ENCODE data around the gene CPSF3. TPM values are rescaled to one million over a fixed set of nuclear protein-coding genes. Genes with fewer than 3 reads are reported as not detected.

The CPSF3 gene
- polyA plus RNA-seq, 1 experiment, result 48.6 TPM

- H3K27me3 ChIP-seq (ENCODE audit: control insufficient read depth, insufficient read depth, low read length), result no peaks in the 10 kb centered on the region
- H3K4me3 ChIP-seq (ENCODE audit: low read depth, low read length), result no peak overlapping the region
- no peak for TF ChIP-seq CTCF (IDR thresholded peaks at IDR 0.05; ENCODE audit: low read depth, low read length)
- no peak for DNase-seq (ENCODE audit: low read depth, low spot score)
- H3K9me3 ChIP-seq (ENCODE audit: control insufficient read depth, insufficient read depth, low read length), result no peaks in the 10 kb centered on the region; the same call in 1 of the 2 replicates
- CTCF ChIA-PET, result no interaction called here
- POLR2A ChIA-PET, result no interaction called here
- no peak overlapping the region for H3K27ac ChIP-seq (ENCODE audit: low read depth, low read length)
Measured at GRCh38 chr2:9472511-9472910, 49.1 kb downstream of the CPSF3 start.

- Histone ChIP-seq H3K4me3 (ENCODE audit: low read depth, low read length) (peak overlapping the region; percentile 57; the same call in 1 of the 2 replicates), H3K27me3 (ENCODE audit: control insufficient read depth, insufficient read depth, low read length) (no peaks in the 10 kb centered on the region), H3K9me3 (ENCODE audit: control insufficient read depth, insufficient read depth, low read length) (no peaks in the 10 kb centered on the region; the same call in 1 of the 2 replicates), H3K27ac (ENCODE audit: low read depth, low read length) (no peak overlapping the region)
- ChIA-PET CTCF (no interaction called here), POLR2A (interaction anchor here (0.8 to 1.1 kb wide), 2 partner anchors 82 to 370 kb away, joined by 4 read pairs; partner anchors contain the start of genes ADAM17 and TAF1B)
- no peak for DNase-seq (ENCODE audit: low read depth, low spot score)
- no peak for TF ChIP-seq CTCF (IDR thresholded peaks at IDR 0.05; ENCODE audit: low read depth, low read length)
Measured at GRCh38 chr2:9473308-9473984, 50.0 kb downstream of the CPSF3 start.

DNA sequence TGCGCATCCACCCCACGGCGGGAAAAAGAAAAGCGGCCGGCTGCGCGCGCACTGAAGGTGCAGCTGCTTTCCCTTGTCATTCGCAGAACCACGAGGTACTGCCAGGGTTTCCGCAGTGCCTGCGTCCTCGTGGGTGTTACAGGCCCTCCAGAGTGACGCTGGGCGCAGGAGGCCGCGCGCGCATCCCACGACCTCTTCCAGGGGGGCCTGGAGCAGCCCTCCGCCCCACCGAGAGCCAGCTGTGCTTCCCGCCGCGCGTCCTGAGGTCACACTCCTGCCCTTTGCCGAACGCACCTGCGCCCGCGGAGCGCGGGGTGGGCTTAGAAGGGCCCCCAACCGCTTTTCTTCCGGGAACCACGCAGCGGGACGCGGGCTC lies 50.5 kb downstream of the CPSF3 start:
- no peaks in the 10 kb centered on the region for H3K27me3 ChIP-seq (ENCODE audit: control insufficient read depth, insufficient read depth, low read length)
- POLR2A ChIA-PET, result interaction anchor here (0.8 to 1.1 kb wide), 2 partner anchors 82 to 370 kb away, joined by 4 read pairs; partner anchors contain the start of genes ADAM17 and TAF1B
- CTCF ChIA-PET, result no interaction called here
- DNase-seq (ENCODE audit: low read depth, low spot score), result no peak
- H3K9me3 ChIP-seq (ENCODE audit: control insufficient read depth, insufficient read depth, low read length), result no peaks in the 10 kb centered on the region; the same call in 1 of the 2 replicates
- H3K27ac ChIP-seq (ENCODE audit: low read depth, low read length), result peak overlapping the region; percentile 39
- H3K4me3 ChIP-seq (ENCODE audit: low read depth, low read length), result peak overlapping the region; percentile 57
- TF ChIP-seq CTCF (IDR thresholded peaks at IDR 0.05; ENCODE audit: low read depth, low read length), result no peak

- Histone ChIP-seq H3K27ac (ENCODE audit: low read depth, low read length) (peak within 1 kb of the TSS; percentile 62), H3K27me3 (ENCODE audit: control insufficient read depth, insufficient read depth, low read length) (no peaks in the 10 kb centered on the region), H3K9me3 (ENCODE audit: control insufficient read depth, insufficient read depth, low read length) (no peaks in the 10 kb centered on the region; the same call in 1 of the 2 replicates), H3K4me3 (ENCODE audit: low read depth, low read length) (peak within 1 kb of the TSS; percentile 57)
- DNase-seq (ENCODE audit: low read depth, low spot score), result no peak
- ChIA-PET POLR2A (interaction anchor here (0.8 to 1.1 kb wide), 3 partner anchors 11 to 82 kb away, joined by 3 to 4 read pairs (median 3); partner anchors contain the start of gene ADAM17), CTCF (interaction anchor here (0.7 kb wide), 1 partner anchor 297 kb away, joined by 3 read pairs; no protein-coding TSS in a partner anchor)
- no peak for TF ChIP-seq CTCF (IDR thresholded peaks at IDR 0.05; ENCODE audit: low read depth, low read length)
Measured at GRCh38 chr2:9474361-9475057, 51.1 kb downstream of the CPSF3 start, which contains the start of gene IAH1. TSS of gene IAH1 (plus strand) at chr2:9474551. CDS start at chr2:9474567, 16 bp downstream.

DNA sequence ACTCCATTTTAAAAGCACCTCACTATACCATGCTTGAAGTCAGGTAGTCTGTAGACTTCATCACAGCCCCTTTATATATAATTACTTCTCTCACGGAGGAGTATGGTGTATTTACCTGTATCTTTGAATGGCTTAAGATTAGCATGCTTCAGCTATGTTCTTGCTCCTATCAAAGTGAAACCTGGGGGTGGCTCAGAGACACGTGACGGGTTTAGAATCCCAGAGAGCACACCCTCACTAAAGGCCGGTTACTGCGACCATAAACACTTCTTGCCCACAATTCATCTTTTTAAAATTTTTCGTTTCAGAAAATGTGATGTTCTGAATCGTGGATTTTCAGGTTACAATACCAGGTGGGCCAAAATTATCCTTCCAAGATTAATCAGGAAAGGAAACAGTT lies 54.5 kb downstream of the CPSF3 start:
- CTCF ChIA-PET, result no interaction called here
- no peak overlapping the region for H3K27ac ChIP-seq (ENCODE audit: low read depth, low read length)
- POLR2A ChIA-PET, result no interaction called here
- H3K4me3 ChIP-seq (ENCODE audit: low read depth, low read length), result no peak overlapping the region
- no peak for DNase-seq (ENCODE audit: low read depth, low spot score)
- no peak for TF ChIP-seq CTCF (IDR thresholded peaks at IDR 0.05; ENCODE audit: low read depth, low read length)
- no peaks in the 10 kb centered on the region; the same call in 1 of the 2 replicates for H3K9me3 ChIP-seq (ENCODE audit: control insufficient read depth, insufficient read depth, low read length)
- H3K27me3 ChIP-seq (ENCODE audit: control insufficient read depth, insufficient read depth, low read length), result no peaks in the 10 kb centered on the region
